Measurements from ENCODE around the gene WDR88. TPM values are rescaled to one million over a fixed set of nuclear protein-coding genes. Genes with fewer than 3 reads are reported as not detected.
A peak's percentile ranks its signal among the peaks of the same experiment; 100 is the strongest.

The WDR88 gene
- total RNA-seq, 1 experiment from 2014 or later, result 0.20 TPM

- Histone ChIP-seq H3K36me3 (ENCODE audit: control insufficient read depth, insufficient read depth, low read length) (peaks cover 4% of the 10 kb centered on the region), H3K9me3 (no peaks in the 10 kb centered on the region), H3K4me3 (ENCODE audit: low read depth, low read length) (no peak overlapping the region), H3K27me3 (replicated peaks; ENCODE audit: control insufficient read depth, insufficient read depth, low read length) (no peaks in the 10 kb centered on the region), H3K4me1 (peaks cover 23% of the 10 kb centered on the region; the same call in 1 of the 2 replicates)
- no peak overlapping the region for H3K27ac Mint-ChIP-seq (ENCODE audit: unreplicated experiment)
- intact Hi-C loops (cut with micrococcal nuclease; ENCODE audit: unreplicated experiment), result no loop called here
- TF ChIP-seq, protein P1, sequence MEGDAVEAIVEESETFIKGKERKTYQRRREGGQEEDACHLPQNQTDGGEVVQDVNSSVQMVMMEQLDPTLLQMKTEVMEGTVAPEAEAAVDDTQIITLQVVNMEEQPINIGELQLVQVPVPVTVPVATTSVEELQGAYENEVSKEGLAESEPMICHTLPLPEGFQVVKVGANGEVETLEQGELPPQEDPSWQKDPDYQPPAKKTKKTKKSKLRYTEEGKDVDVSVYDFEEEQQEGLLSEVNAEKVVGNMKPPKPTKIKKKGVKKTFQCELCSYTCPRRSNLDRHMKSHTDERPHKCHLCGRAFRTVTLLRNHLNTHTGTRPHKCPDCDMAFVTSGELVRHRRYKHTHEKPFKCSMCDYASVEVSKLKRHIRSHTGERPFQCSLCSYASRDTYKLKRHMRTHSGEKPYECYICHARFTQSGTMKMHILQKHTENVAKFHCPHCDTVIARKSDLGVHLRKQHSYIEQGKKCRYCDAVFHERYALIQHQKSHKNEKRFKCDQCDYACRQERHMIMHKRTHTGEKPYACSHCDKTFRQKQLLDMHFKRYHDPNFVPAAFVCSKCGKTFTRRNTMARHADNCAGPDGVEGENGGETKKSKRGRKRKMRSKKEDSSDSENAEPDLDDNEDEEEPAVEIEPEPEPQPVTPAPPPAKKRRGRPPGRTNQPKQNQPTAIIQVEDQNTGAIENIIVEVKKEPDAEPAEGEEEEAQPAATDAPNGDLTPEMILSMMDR (IDR thresholded peaks at IDR 0.05; ENCODE audit: insufficient read depth in 1 of 2, low read depth in 1 of 2, low read length in 1 of 2, severe bottlenecking in 1 of 2, unreplicated experiment in 1 of 2), result no peak
- ChIA-PET POLR2A (no interaction called here), CTCF (interaction anchor here (0.6 kb wide), 3 partner anchors 21 to 123 kb away, joined by 3 to 5 read pairs (median 3); partner anchors contain the start of gene CEP89)
- H3K9me3 Mint-ChIP-seq (ENCODE audit: unreplicated experiment), result no peaks in the 10 kb centered on the region
- no TSS peak for BruUV-seq (replicated peaks)
- no peak overlapping the region for H3K4me3 Mint-ChIP-seq (ENCODE audit: unreplicated experiment)
- no peaks in the 10 kb centered on the region for H3K27me3 Mint-ChIP-seq (ENCODE audit: insufficient read depth, unreplicated experiment)
- peaks cover 67% of the 10 kb centered on the region for H3K36me3 Mint-ChIP-seq (ENCODE audit: insufficient read depth, unreplicated experiment)
- DNase-seq, result no peak
- peaks cover 29% of the 10 kb centered on the region for H3K4me1 Mint-ChIP-seq (ENCODE audit: low read depth, unreplicated experiment)
Observed at GRCh38 chr19:33094436-33095067, 37.4 kb upstream of the WDR88 start.

DNA sequence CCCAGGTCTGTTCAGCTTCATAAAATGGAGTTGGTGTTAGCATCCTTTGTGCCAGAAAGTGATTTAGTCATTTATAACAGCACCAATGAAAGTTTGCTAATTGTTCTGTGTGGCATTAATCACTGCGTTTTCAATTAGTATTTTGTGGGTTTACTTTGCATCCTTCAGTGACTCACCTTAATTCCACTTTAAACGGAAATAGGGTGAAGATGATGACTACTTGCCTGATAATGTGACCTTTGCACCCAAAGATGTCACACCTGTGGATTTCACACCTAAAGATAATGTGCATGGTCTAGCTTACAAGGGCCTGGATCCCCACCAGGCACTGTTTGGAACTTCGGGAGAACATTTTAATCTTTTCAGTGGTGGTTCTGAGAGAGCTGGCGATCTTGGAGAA, 35.9 kb upstream of the WDR88 start:
- Mint-ChIP-seq H3K9me3 (ENCODE audit: unreplicated experiment) (no peaks in the 10 kb centered on the region), H3K4me1 (ENCODE audit: low read depth, unreplicated experiment) (peaks cover 30% of the 10 kb centered on the region), H3K4me3 (ENCODE audit: unreplicated experiment) (peak overlapping the region; percentile 38), H3K36me3 (ENCODE audit: insufficient read depth, unreplicated experiment) (peaks cover 66% of the 10 kb centered on the region), H3K27ac (ENCODE audit: unreplicated experiment) (peak overlapping the region; percentile 62), H3K27me3 (ENCODE audit: insufficient read depth, unreplicated experiment) (no peaks in the 10 kb centered on the region)
- TF ChIP-seq, protein P1 (IDR thresholded peaks at IDR 0.05; ENCODE audit: insufficient read depth in 1 of 2, low read depth in 1 of 2, low read length in 1 of 2, severe bottlenecking in 1 of 2, unreplicated experiment in 1 of 2), result peak in 1 of 2 experiments; percentile 14
- H3K4me3 ChIP-seq (ENCODE audit: low read depth, low read length), result no peak overlapping the region
- peaks cover 4% of the 10 kb centered on the region for H3K36me3 ChIP-seq (ENCODE audit: control insufficient read depth, insufficient read depth, low read length)
- peaks cover 25% of the 10 kb centered on the region for H3K4me1 ChIP-seq
- peak; percentile 37 to 54 for DNase-seq
- ChIA-PET POLR2A (no interaction called here), CTCF (interaction anchor here (0.6 kb wide), 1 partner anchor 95 kb away, joined by 3 read pairs; no protein-coding TSS in a partner anchor)
- no peaks in the 10 kb centered on the region for H3K27me3 ChIP-seq (replicated peaks; ENCODE audit: control insufficient read depth, insufficient read depth, low read length)
- H3K9me3 ChIP-seq, result no peaks in the 10 kb centered on the region
- BruUV-seq (replicated peaks), result no TSS peak
- intact Hi-C loops (cut with micrococcal nuclease; ENCODE audit: unreplicated experiment), result no loop called here

- Mint-ChIP-seq H3K9me3 (ENCODE audit: unreplicated experiment) (no peaks in the 10 kb centered on the region), H3K27me3 (ENCODE audit: insufficient read depth, unreplicated experiment) (no peaks in the 10 kb centered on the region), H3K4me3 (ENCODE audit: unreplicated experiment) (no peak overlapping the region), H3K36me3 (ENCODE audit: insufficient read depth, unreplicated experiment) (peaks cover 84% of the 10 kb centered on the region), H3K27ac (ENCODE audit: unreplicated experiment) (peak overlapping the region; percentile 54), H3K4me1 (ENCODE audit: low read depth, unreplicated experiment) (peaks cover 33% of the 10 kb centered on the region)
- TF ChIP-seq, protein P1 (IDR thresholded peaks at IDR 0.05; ENCODE audit: insufficient read depth in 1 of 2, low read depth in 1 of 2, low read length in 1 of 2, severe bottlenecking in 1 of 2, unreplicated experiment in 1 of 2), result no peak
- Histone ChIP-seq H3K27me3 (replicated peaks; ENCODE audit: control insufficient read depth, insufficient read depth, low read length) (no peaks in the 10 kb centered on the region), H3K4me3 (ENCODE audit: low read depth, low read length) (no peak overlapping the region), H3K4me1 (peaks cover 34% of the 10 kb centered on the region), H3K36me3 (ENCODE audit: control insufficient read depth, insufficient read depth, low read length) (peaks cover 6% of the 10 kb centered on the region), H3K9me3 (no peaks in the 10 kb centered on the region)
- DNase-seq, result peak in 1 of 2 experiments; percentile 51
- ChIA-PET CTCF (no interaction called here), POLR2A (no interaction called here)
- intact Hi-C loops (cut with micrococcal nuclease; ENCODE audit: unreplicated experiment), result no loop called here
- BruUV-seq (replicated peaks), result no TSS peak
Observed at GRCh38 chr19:33098055-33098534, 33.8 kb upstream of the WDR88 start.

Measured in Caco-2 (cell line).